HCT116 (cell line): ENCODE data around the gene DNAJC6. TPM values are rescaled to one million over a fixed set of nuclear protein-coding genes. Genes with fewer than 3 reads are reported as not detected.

Experiments used
- ATAC-seq: fragments of 200-7000 bp; cut with Tn5 transposase; 2 replicates; pipeline ENCODE4 v1.9.1; 2020; ENCODE audit warnings: mild to moderate bottlenecking, moderate library complexity
- BruUV-seq: library from RNA; stranded (reverse); fragments of 400-500 nt; replicated peaks from 2 replicates; lab custom pipeline; 2021; lab: Mats Ljungman, UMichigan
- CTCF ChIA-PET: fragments of 300-600 bp; sonication (Branson Sonifier 250); formaldehyde crosslinking; loops from one replicate; lab custom pipeline; 2021; ENCODE audit warnings: antibody characterized with exemption; lab: Charles Lee
- POLR2A ChIA-PET: fragments of 300-600, 350-600 bp; sonication (Branson Sonifier 250); formaldehyde crosslinking; loops from one replicate; lab custom pipeline; 2021; ENCODE audit warnings: antibody characterized with exemption; lab: Charles Lee
- RAD21 ChIA-PET, 2 experiments: fragments of 300-600 bp; sonication (Branson Sonifier 250); formaldehyde crosslinking; loops; one replicate each; lab custom pipeline; 2023; ENCODE audit warnings: low total read pairs in 2 of 2; ENCODE audit not compliant: uncharacterized antibody in 2 of 2, unreplicated experiment in 2 of 2, low non-redundant PET in 1 of 2; lab: Charles Lee
- DNase-seq: peaks from one replicate; pipeline ENCODE4 v3.0.0-alpha.2; 2010; ENCODE audit warnings: low read depth, low spot score
- H2AFZ ChIP-seq: fragments of 200-600 bp; shearing (Covaris generic), sonication (generic); 2 replicates; pipeline ENCODE4 v1.6.1; 2017; ENCODE audit warnings: low read depth, mixed run types, mixed read lengths, antibody characterized with exemption, low read length; ENCODE audit not compliant: poor library complexity, severe bottlenecking
- H3K27ac ChIP-seq: 2 replicates; pipeline ENCODE4 v1.5.1; 2012; ENCODE audit warnings: low read depth, low read length
- H3K27me3 ChIP-seq: fragments of 200-600 bp; sonication (generic); 2 replicates; pipeline ENCODE4 v1.6.1; 2016; ENCODE audit warnings: mixed run types, low read length, mixed read lengths; ENCODE audit not compliant: insufficient read depth
- H3K36me3 ChIP-seq, 2 experiments: fragments of 200-500 bp in 1 of 2; fragments of 200-600 bp in 1 of 2; sonication (Bioruptor generic) in 1 of 2; sonication (generic) in 1 of 2; 2 replicates each; pipeline versions ENCODE4 v1.5.1 to v1.6.1; 2014 to 2016; ENCODE audit warnings: low read length in 2 of 2, inconsistent platforms in 1 of 2, mixed read lengths in 1 of 2, mixed run types in 1 of 2; ENCODE audit not compliant: insufficient read depth in 2 of 2, control insufficient read depth in 1 of 2
- H3K4me1 ChIP-seq, 2 experiments: fragments of 200-600 bp in 1 of 2; sonication (generic) in 1 of 2; 2 replicates each; pipeline versions ENCODE4 v1.5.1 to v1.6.1; 2012 to 2017; ENCODE audit warnings: low read length in 2 of 2, inconsistent platforms in 1 of 2, mild to moderate bottlenecking in 1 of 2, mixed read lengths in 1 of 2, mixed run types in 1 of 2, moderate library complexity in 1 of 2; ENCODE audit not compliant: insufficient read depth in 2 of 2, control insufficient read depth in 1 of 2
- H3K4me2 ChIP-seq: fragments of 200-600 bp; sonication (generic); 2 replicates; pipeline ENCODE4 v1.6.1; 2017; ENCODE audit warnings: mixed run types, low read length, mixed read lengths
- H3K4me3 ChIP-seq, 2 experiments: fragments of 200-600 bp in 1 of 2; sonication (generic) in 1 of 2; replicated peaks in 1 of 2; 2 replicates each; pipeline ENCODE4 v1.5.1; 2011 to 2016; ENCODE audit warnings: low read length in 2 of 2, control low read depth in 1 of 2, low read depth in 1 of 2, mild to moderate bottlenecking in 1 of 2, mixed read lengths in 1 of 2, mixed run types in 1 of 2
- H3K79me2 ChIP-seq: fragments of 200-600 bp; sonication (generic); 2 replicates; pipeline ENCODE4 v1.6.1; 2017; ENCODE audit warnings: mild to moderate bottlenecking, mixed run types, low read length, moderate library complexity, mixed read lengths; ENCODE audit not compliant: insufficient read depth
- H3K9ac ChIP-seq: fragments of 200-600 bp; sonication (generic); 2 replicates; pipeline ENCODE4 v1.6.1; 2016; ENCODE audit warnings: low read length, mixed read lengths
- H3K9me2 ChIP-seq: fragments of 200-600 bp; sonication (generic), shearing (Covaris generic); 2 replicates; pipeline ENCODE4 v1.6.1; 2017; ENCODE audit warnings: mixed run types, mild to moderate bottlenecking, moderate library complexity; ENCODE audit not compliant: insufficient read depth
- H3K9me3 ChIP-seq, 2 experiments: fragments of 200-500 bp in 1 of 2; fragments of 200-600 bp in 1 of 2; sonication (Bioruptor generic) in 1 of 2; sonication (generic) in 1 of 2; 2 replicates each; pipeline ENCODE4 v1.6.1; 2014 to 2017; ENCODE audit warnings: low read length in 2 of 2, mixed read lengths in 2 of 2, inconsistent platforms in 1 of 2, low read depth in 1 of 2, mild to moderate bottlenecking in 1 of 2, mixed run types in 1 of 2, moderate library complexity in 1 of 2; ENCODE audit not compliant: control insufficient read depth in 1 of 2, insufficient read depth in 1 of 2
- H4K20me1 ChIP-seq: fragments of 200-600 bp; sonication (generic), shearing (Covaris generic); 2 replicates; pipeline ENCODE4 v1.6.1; 2017; ENCODE audit warnings: mixed run types, mild to moderate bottlenecking, moderate library complexity; ENCODE audit not compliant: insufficient read depth
- ELF1 ChIP-seq: IDR thresholded peaks from 2 replicates; pipeline ENCODE4 v1.6.1; 2012; ENCODE audit warnings: low read depth, borderline replicate concordance
- EZH2 ChIP-seq: fragments of 200-600 bp; sonication (generic); IDR thresholded peaks from 2 replicates; pipeline ENCODE4 v1.6.1; 2017; ENCODE audit warnings: antibody characterized with exemption, mixed run types
- EZH2phosphoT487 ChIP-seq: fragments of 200-600 bp; IDR thresholded peaks from 2 replicates; pipeline ENCODE4 v1.6.1; 2018; ENCODE audit warnings: antibody characterized with exemption, borderline replicate concordance
- FOSL1 ChIP-seq: IDR thresholded peaks from 2 replicates; pipeline ENCODE4 v1.6.1; 2012; ENCODE audit warnings: low read depth
- POLR2A ChIP-seq: IDR thresholded peaks from 2 replicates; pipeline ENCODE4 v1.7.0; 2011; ENCODE audit warnings: borderline replicate concordance; ENCODE audit not compliant: insufficient read depth, insufficient read length; ENCODE audit errors: extremely low read depth
- RAD21 ChIP-seq: IDR thresholded peaks from 2 replicates; pipeline ENCODE4 v1.6.1; 2012; ENCODE audit warnings: low read depth, mild to moderate bottlenecking
- SP1 ChIP-seq: IDR thresholded peaks from 2 replicates; pipeline ENCODE4 v1.6.1; 2012; ENCODE audit warnings: low read depth
- TCF7L2 ChIP-seq: IDR thresholded peaks from 2 replicates; pipeline ENCODE4 v1.7.0; 2011; ENCODE audit warnings: borderline replicate concordance, inconsistent platforms; ENCODE audit not compliant: insufficient read depth, insufficient read length; ENCODE audit errors: extremely low read depth
- YY1 ChIP-seq: IDR thresholded peaks from 2 replicates; pipeline ENCODE4 v1.6.1; 2011; ENCODE audit warnings: low read length, low read depth, moderate library complexity, mild to moderate bottlenecking; ENCODE audit not compliant: insufficient replicate concordance; ENCODE audit errors: extremely low read depth
- ZFX ChIP-seq: fragments of 450-650 bp; IDR thresholded peaks from 2 replicates; pipeline ENCODE4 v1.6.1; 2017
- ZNF274 ChIP-seq: fragments of 200-500 bp; sonication (Bioruptor generic); IDR thresholded peaks from 2 replicates; pipeline ENCODE4 v1.6.1; 2014; ENCODE audit warnings: mild to moderate bottlenecking, low read depth, low read length, inconsistent platforms
- intact Hi-C: fragments of 100-400 bp; cut with micrococcal nuclease; formaldehyde crosslinking; loops from 2 replicates; pipeline ENCODE4 v1.10.0; 2022
- total RNA-seq: library from RNA; stranded (reverse); gene quantifications from one replicate; pipeline ENCODE4 v1.2.1, GENCODE V29; 2021; ENCODE audit not compliant: unreplicated experiment
- TF ChIP-seq, protein P1 (sequence below): IDR thresholded peaks from 2 replicates; pipeline ENCODE4 v1.6.1; 2012
- TF ChIP-seq, protein P2 (sequence below), 3 experiments: fragments of 200-600 bp in 1 of 3; sonication (generic) in 1 of 3; IDR thresholded peaks in 2 of 3; conservative IDR thresholded peaks in 1 of 3; 2 replicates each; pipeline ENCODE4 v1.5.1; 2012 to 2017; ENCODE audit warnings: low read depth in 2 of 3, low read length in 2 of 3, antibody characterized with exemption in 1 of 3, borderline replicate concordance in 1 of 3, control low read depth in 1 of 3, mild to moderate bottlenecking in 1 of 3, mixed read lengths in 1 of 3, mixed run types in 1 of 3, moderate library complexity in 1 of 3; ENCODE audit not compliant: insufficient read depth in 1 of 3

Gene DNAJC6
- total RNA-seq, 1 experiment from 2014 or later = 9.0 TPM

DNA sequence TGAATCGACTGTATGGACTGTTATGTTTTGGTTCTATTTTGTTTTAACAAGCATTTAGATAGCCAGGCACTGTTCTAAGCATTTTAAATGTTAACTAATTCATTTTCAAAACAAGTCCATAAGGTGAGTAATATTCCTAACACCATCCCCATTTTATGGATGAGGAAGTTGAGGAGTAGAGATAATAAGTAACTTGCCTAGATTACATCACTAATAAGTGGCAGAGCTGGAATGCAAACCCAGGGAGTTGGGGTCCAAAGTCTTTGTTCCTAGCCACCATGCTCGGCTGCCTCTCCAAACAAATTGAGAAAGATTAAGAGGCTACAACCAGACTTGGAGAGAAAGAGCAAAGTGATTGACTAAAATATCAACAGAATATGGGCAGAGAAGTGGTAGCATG lies 98.5 kb downstream of the DNAJC6 start:
- Histone ChIP-seq H3K27me3 (no peaks in the 10 kb centered on the region), H2AFZ (no peak overlapping the region), H3K79me2 (no peaks in the 10 kb centered on the region), H3K4me1 (no peaks in the 10 kb centered on the region), H3K27ac (no peak overlapping the region), H3K4me2 (no peak overlapping the region), H3K4me3 (no peak overlapping the region), H3K9me3 (no peaks in the 10 kb centered on the region), H3K9ac (no peak overlapping the region), H3K9me2 (no peaks in the 10 kb centered on the region), H4K20me1 (no peaks in the 10 kb centered on the region), H3K36me3 (no peaks in the 10 kb centered on the region)
- intact Hi-C loops = no loop called here
- TF ChIP-seq ELF1 = no peak
- no peak for TF ChIP-seq TCF7L2
- no peak for TF ChIP-seq YY1
- no TSS peak for BruUV-seq
- RAD21 ChIA-PET = no interaction called here
- DNase-seq (no peak), ATAC-seq (no peak)
- CTCF ChIA-PET = no interaction called here
- POLR2A ChIA-PET = no interaction called here

DNA sequence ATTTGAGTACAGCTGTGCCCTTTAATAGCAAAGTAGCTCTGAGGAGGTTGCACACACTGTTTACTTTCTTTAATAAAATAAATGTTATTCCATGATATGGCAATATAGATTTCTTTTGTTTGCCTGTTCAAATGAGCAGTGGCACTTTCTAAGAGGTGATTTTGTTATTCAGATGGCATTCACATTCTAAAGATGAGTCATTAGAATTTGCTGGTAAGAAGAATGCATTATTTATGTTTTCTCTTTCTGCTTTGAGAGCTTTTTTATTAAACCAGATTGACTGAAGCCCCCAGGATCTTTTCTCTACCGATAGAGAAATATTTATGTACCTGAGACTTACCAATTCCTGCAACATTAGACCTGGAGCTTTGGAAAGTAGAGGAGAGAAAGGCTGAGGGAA lies 100.0 kb downstream of the DNAJC6 start:
- no peaks in the 10 kb centered on the region for H3K27me3 ChIP-seq
- no peak overlapping the region for H2AFZ ChIP-seq
- TF ChIP-seq POLR2A = no peak
- TF ChIP-seq, protein P1, sequence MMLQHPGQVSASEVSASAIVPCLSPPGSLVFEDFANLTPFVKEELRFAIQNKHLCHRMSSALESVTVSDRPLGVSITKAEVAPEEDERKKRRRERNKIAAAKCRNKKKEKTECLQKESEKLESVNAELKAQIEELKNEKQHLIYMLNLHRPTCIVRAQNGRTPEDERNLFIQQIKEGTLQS = no peak
- TF ChIP-seq, protein P2, sequence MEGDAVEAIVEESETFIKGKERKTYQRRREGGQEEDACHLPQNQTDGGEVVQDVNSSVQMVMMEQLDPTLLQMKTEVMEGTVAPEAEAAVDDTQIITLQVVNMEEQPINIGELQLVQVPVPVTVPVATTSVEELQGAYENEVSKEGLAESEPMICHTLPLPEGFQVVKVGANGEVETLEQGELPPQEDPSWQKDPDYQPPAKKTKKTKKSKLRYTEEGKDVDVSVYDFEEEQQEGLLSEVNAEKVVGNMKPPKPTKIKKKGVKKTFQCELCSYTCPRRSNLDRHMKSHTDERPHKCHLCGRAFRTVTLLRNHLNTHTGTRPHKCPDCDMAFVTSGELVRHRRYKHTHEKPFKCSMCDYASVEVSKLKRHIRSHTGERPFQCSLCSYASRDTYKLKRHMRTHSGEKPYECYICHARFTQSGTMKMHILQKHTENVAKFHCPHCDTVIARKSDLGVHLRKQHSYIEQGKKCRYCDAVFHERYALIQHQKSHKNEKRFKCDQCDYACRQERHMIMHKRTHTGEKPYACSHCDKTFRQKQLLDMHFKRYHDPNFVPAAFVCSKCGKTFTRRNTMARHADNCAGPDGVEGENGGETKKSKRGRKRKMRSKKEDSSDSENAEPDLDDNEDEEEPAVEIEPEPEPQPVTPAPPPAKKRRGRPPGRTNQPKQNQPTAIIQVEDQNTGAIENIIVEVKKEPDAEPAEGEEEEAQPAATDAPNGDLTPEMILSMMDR (IDR thresholded peaks at IDR 0.05 in 2 of 3, conservative IDR thresholded peaks at IDR 0.05 in 1 of 3; ENCODE audit: borderline replicate concordance in 1 of 3, insufficient read depth in 1 of 3, low read depth in 2 of 3, low read length in 2 of 3) = no peak
- no peak for TF ChIP-seq RAD21
- TF ChIP-seq TCF7L2 = no peak
- no peak for TF ChIP-seq ZFX
- TF ChIP-seq ELF1 = no peak
- no peak for TF ChIP-seq EZH2
- TF ChIP-seq SP1 = no peak
- TF ChIP-seq FOSL1 = no peak
- no peak for TF ChIP-seq ZNF274
- TF ChIP-seq EZH2phosphoT487 = no peak
- H3K4me1 ChIP-seq = no peaks in the 10 kb centered on the region
- DNase-seq (no peak), ATAC-seq (no peak)
- ChIA-PET RAD21 (no interaction called here), POLR2A (no interaction called here), CTCF (no interaction called here)
- H3K4me3 ChIP-seq = no peak overlapping the region
- no TSS peak for BruUV-seq
- no peaks in the 10 kb centered on the region for H3K36me3 ChIP-seq
- no peak overlapping the region for H3K9ac ChIP-seq
- H4K20me1 ChIP-seq = no peaks in the 10 kb centered on the region
- no peaks in the 10 kb centered on the region for H3K79me2 ChIP-seq
- H3K27ac ChIP-seq = no peak overlapping the region
- no peaks in the 10 kb centered on the region for H3K9me3 ChIP-seq
- no peaks in the 10 kb centered on the region for H3K9me2 ChIP-seq
- no peak overlapping the region for H3K4me2 ChIP-seq
- intact Hi-C loops = no loop called here
